ENCODE measurements around the gene NRG4.
"Not testable (repeated sequence)": the region's sequence is repeated elsewhere in the genome, so short reads cannot be mapped to it uniquely, and the experiment has no call there.

NRG4 gene, protein sequence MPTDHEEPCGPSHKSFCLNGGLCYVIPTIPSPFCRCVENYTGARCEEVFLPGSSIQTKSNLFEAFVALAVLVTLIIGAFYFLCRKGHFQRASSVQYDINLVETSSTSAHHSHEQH

DNA sequence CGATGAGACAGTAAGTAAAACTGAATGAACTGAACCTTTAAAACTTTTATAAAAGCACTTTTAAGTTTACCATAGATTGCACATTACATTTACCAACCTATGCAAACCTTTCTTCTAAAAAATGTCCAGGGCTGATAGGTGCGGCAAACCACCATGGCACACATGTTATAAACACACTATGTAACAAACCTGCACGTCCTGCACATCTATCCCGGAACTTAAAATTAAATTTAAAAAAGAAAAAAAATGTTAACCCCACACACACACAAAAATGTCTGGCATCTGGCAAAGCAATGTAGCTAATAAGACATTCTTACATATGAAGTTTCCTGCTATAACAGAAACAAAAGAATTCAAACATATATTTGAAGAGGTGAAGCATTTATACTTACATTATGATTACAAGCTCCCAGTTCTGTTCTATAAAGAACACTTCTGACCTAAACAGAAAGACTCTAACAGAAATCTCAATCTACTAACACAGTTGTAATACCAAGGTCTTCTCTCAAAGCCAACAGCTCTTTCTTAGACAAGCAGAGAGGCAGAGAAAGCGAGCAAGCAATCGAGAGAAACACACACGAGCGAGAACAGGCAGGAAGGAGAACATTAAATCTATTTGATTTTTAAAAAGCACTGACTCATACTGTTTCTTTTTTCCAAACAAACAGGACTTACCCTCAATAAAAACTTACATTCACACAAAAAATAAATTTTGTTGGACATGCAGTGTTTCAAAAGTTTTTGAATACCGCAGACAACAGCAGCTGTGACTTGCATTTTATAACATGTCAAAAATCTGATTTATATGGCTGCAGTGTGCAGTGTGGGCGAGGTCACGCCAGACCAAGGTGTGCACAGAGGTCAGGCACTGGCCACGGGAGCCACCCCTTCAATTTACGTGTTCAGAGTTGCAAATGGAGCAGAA lies at the start of gene NRG4:
TSS of gene NRG4 (minus strand) at position 798 of the 925 bp plus-strand sequence. CDS start 1,194 bp downstream, outside the sequence.
- ATAC-seq: no peak
- DNase-seq: no peak

DNA sequence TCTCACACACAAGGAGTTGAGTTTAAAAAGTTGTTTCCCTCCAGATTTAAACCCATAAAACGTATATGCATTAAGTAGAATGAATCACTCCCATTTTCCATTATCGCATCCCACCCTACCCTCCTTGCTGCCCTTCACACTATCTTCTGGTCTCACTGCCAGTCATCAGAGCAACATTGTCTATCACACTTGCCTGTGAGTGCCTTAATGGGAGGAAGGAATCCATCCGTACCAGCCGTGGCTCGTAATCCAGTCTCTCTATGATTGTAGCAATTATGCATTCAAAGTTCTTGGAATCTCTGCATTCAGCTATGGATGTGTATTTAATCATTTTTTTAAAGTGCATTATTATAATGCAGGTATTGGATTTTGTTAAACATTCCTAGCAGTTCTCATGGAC lies 49.5 kb upstream of the NRG4 start:
- DNase-seq (no peak), ATAC-seq (no peak)

DNA sequence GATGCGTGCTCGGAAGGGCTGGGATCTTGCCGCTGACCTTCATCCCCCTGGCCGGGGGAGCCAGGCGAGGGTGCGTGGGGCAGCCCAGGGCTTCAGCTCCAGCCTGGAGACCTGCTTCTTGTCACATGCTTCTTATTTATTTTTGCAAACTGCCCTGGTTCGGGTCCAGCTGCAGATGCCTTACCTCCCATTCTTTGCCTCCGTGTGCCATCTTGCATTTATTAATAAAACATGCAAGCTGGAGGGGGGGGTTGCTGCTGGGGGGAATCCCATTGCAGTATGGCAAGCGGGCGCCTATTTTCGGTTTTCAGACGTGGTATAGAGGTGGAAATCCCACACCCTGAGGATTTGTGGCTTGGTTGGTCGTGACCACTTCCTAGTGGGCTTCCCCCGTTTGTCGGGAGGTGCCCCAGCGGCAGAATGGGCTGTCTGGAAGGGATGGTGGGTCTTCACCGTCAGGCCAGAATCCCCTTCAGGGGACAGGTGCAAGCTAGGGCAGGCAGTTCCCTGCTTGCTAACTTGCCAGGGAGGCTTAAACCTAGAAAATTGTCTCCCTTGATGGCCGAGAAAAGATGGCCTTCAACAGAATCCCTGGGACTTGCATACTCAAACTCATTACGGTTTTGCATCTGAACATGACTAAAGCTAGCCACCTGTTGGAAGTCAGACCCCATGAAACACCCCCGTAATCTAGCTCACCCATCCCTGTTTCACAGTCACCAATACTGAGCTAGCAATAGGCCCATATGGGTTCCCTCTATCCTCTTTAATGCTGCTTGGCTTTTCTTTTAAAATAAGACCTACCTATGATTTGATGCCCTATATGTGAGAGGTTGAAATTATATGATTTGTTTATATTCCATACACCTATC lies 48.1 kb upstream of the NRG4 start:
- ATAC-seq (peak; percentile 52), DNase-seq (peak; percentile 74)

DNA sequence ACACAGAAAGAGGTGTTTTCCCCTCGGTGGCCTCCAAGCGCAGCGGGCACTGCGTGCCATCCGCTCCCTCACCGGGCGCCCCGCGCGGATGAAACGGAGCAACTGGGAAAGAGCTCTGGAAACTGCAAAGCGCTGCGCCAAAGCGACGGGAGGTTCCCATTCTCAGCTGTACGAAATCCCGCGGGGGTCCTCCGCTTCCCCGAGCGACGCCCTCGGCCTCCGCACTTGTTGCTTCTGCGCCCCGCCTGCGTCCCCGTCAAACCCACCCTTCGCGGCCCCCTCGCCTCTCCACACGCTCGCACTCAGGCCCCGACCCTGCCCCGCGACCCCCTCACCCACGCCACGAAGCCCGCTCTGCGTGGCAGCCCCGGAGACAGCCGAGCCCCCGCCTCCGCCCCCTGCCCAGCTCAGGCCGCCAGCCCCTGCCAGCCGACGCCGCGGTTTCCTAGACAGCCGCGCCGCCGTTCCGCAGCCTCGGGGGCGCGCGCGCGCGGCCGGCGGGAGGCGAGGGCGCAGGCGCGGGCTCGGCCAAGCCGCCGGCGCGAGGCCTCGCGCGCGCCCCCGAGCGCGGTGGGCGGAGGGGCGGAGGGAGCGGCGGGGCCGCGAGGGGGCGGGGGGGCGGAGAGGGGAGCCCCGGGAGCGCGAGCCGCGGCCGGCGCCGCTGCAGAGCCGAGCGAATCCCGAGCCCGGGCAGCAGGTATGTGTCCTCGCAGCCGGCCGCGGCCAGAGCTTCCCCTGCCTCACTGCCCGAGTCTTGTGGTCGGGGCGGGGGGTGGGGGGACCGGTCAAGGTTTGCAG lies 47.3 kb upstream of the NRG4 start, which contains the start of gene TMEM266:
TSS of gene TMEM266 (plus strand) at position 666 of the 798 bp plus-strand sequence. CDS start 74,279 bp downstream, outside the sequence.
- peak; percentile 54 for DNase-seq

DNA sequence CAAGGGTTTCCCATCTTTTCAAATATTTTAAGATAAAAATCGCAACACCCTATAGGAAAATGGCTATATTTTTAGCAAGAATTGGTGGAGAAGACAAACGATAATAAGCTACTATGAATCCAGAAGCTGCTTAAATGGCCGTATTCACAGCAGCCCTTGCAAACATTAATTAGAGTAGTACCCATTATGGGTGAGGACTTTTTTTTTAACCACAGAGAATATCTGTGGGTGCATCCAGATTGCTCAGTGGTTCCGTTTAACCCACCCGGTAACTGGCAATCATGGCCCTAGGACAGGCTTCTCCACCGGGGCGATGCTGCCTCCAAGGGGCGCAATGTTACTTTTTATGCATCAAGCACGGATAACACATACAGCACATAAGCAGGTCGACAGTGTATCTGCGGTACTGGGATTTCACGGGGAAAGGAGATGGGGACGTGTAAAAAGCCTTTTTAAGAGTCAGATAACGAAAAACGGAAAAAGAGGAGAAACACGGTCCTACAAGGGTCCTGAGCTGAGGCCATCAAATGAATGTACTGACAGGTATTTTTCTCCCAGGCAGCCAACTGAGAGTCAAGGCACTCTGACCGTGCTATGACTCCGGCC lies 46.6 kb upstream of the NRG4 start:
- DNase-seq (peak; percentile 53), ATAC-seq (peak; percentile 65)

More for the DNA sequence above, 47.3 kb upstream of the NRG4 start, which contains the start of gene TMEM266:
- peak; percentile 9 for ATAC-seq

DNA sequence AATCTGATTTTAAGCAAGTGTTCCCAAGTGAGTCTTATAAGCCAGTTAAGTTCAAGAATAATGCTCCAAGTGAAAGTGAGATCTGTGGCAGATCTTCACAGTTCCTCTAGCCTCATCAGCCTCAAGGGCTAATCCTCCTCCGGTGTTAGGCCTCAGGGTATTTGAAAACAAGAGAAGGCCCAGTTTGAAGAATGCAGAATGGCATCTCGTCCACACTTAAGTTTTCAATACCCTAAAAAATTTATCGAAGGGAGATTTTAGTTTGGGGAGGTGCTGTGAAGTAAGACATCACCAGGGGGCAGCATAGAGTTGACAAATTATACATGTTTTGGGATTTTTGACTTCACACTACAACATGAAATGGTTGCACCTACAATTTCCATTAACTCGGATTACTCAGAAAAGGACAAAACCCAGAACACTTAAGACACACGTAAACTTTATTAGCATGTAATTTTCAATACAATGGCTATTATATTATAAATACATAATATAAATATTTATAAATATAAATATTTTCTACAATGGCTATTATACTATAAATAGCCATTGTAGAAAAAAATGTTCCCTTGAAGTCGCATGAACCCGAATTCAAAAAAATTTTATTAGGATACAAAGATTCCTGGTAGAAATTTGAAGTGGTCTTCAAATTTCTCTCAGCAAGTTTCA lies 45.2 kb upstream of the NRG4 start:
- DNase-seq (peak; percentile 53), ATAC-seq (no peak)

DNA sequence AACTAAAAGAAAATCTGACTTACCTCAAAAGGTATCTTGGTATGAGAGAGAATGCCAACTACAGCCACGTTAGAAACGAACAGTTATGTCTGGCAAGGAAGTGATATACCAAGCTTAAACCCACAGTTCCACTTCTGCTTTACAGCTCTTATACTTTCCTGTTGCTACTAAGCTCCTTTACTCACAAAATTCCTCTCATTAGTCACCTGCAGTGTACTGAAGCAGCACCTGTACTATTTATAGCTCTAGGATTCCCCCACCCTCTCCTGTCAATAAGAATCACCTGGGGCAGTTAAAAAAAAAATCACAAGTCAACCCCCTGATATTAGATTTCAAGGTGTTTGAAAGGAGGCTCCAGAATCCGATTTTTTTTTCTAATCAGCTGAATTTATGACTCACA lies 44.7 kb upstream of the NRG4 start:
- ATAC-seq (peak; percentile 24), DNase-seq (no peak)

DNA sequence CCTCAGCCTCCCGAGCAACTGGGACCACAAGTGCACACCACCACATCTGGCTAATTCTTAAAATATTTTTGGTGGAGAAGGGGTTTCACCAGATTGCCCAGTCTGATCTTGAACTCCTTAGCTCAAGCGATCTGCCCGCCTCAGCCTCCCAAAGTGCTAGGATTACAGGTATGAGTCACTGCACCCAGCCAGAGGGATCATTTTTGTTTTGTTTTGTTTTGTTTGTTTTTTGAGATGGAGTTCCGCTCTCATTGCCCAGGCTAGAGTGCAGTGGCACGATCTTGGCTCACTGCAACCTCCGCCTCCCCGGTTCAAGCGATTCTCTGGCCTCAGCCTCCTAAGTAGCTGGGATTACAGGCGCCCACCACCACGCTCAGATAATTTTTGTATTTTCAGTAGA lies 42.0 kb upstream of the NRG4 start:
- not testable (repeated sequence) for DNase-seq, ATAC-seq

DNA sequence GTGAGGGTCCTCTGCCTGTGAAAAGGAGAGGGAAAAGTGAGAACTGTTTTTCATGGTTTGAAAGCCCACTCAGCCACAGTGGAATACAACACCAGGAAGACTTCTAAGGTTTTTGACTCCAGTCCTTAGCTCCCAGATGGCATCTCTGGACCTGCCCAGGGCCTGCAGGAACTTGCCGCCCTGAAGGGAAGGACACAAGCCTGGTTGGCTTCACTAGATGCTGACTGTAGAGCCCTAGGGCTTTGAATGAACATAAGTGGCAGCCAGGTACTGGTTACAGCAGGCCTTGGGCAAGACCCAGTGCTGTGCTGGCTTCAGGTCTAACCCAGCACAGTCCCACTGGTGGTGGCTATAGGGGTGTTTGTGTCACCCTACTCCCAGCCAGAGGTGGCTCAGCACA lies 26.3 kb upstream of the NRG4 start:
- ATAC-seq (no peak), DNase-seq (no peak)

DNA sequence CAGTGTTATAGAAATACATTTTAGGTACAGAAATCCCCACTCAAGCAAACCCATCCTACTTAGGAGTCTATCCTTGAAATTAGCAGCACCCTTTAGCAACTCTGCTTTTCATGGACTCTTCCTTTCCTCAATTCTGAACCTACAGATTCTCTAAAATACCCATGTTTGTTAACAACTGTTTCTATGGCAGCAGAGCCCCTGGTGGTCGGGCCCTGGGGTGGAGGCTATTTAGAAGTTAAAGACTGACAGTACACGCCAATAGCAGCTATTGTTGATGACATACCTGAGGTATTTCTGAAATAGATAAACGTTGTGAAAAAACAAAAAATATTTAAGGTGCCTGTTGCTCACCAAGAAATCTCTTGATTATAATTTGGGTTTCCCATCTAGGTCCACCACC lies 23.4 kb upstream of the NRG4 start:
- no peak for DNase-seq
- ATAC-seq: no peak

DNA sequence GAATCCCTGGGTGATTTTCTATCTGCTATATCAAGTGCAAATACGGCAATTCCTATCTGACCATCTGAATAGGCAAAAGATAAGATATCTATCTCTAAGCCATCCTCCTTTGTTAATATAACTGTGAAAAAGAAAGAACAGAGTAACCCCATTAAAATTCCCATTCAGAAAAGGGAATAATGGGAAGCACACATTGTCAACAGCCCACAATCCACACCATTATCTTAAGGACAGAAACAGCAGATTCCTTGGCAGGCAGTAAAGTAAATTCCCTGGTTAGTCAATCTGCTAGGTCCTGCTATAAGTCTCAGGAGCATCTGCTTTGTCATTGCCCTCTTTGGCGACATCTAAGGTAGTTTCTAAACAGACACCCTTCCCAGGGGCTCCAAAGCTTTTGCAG lies 21.9 kb upstream of the NRG4 start:
- ATAC-seq (no peak), DNase-seq (no peak)

DNA sequence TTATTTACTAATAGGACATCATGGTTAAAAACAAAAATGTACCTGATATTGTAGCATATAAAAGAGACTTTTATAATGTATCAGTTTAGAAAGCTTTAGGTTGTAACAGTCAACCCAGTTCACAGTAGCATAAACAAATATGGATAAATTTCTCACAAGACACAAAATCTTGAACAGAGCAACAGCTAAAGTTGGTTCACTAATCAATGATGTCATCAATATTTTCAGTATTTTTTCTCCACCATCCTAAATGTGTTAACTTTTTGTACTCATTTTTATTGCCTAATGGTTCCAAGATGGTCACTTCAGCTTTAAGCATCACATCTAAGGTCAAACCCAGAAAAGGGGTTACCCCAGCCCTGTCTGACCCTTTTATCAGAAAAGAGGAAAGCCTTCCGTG lies 21.2 kb upstream of the NRG4 start:
- no peak for ATAC-seq
- no peak for DNase-seq

DNA sequence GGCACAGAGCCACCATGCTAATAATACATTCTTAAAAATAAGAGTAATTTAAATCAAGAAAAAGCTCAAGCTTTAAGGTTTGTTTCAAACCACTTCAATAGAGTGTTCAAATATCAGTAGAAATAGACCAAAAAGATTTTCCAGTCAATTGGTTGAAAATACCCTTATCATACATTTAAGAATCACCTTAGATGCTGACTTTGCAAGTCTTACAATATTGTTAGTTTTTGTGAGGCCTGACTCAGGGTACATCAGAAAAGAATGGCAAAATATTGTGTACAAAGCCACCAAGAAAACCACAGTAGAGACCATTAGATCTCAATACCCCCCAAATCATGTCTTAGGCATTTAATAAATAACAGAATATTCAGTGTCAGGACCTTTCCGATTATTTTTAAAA lies 19.8 kb upstream of the NRG4 start:
- no peak for ATAC-seq
- no peak for DNase-seq

DNA sequence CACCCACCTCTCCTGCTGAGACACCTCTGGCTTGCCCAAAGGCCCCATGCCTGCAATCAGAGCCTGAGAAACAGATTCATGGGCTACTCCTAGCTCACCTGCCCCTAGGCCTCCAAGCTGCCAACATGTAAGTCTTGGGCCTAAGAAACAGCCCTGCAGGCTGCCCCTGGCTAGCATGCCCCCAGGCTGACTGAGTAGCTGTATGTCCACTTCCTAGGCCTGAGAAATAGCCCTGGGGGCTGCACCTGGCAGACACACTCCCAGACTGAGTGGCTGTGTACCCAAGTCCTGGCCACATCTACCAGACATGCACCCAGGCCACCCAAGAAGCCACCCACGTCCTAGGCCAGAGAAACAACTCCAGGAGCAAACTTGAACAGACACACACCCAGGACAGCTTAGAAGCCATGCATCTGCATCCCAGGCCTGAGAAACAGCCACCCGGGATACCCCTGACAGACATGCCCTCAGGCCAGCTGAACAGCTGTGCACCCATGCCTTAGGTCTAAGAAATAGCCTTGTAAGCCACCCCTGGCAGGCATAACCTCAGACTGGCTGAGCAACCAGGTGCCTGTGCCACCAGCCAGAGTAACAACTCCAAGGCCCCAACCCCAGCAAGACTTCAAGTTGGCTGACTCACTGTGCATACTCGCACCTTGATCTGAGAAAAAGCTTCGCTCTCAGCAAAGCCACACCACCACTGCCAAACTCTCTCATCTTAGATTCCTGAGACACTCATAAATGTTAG lies 12.0 kb upstream of the NRG4 start:
- no peak for ATAC-seq

DNA sequence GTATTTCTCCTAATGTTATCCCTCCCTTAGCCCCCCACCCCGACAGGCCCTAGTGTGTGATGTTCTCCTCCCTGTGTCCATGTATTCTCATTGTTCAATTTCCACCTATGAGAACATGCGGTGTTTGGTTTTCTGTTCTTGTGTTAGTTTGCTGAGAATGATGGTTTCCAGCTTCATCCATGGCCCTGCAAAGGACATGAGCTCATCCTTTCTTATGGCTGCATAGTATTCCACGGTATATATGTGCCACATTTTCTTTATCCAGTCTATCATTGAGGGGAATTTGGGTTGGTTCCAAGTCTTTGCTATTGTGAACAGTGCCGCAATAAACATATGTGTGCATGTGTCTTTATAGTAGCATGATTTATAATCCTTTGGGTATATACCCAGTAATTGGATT lies 1.2 kb upstream of the NRG4 start:
- ATAC-seq, DNase-seq: not testable (repeated sequence)

More for the DNA sequence above, 12.0 kb upstream of the NRG4 start:
- DNase-seq: no peak

DNA sequence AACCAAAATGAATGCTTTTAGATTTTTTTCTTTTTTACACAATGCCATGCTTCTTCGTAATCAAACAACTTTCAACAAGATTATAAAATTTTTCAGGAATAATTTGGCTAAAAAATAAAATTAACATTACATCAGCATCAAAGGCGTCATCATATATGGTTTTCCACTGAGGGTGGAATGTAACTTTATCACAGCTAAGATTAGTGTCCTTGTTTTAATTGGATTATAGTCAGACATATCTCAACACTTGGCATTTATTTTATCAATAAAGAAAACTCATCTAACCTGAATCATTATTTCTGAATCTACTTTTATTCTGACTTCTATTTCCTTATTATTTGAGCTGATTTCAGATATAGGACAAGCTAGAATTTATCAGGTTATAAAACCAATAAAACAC lies 1.6 kb downstream of the NRG4 start:
- ATAC-seq: no peak
- DNase-seq: no peak

DNA sequence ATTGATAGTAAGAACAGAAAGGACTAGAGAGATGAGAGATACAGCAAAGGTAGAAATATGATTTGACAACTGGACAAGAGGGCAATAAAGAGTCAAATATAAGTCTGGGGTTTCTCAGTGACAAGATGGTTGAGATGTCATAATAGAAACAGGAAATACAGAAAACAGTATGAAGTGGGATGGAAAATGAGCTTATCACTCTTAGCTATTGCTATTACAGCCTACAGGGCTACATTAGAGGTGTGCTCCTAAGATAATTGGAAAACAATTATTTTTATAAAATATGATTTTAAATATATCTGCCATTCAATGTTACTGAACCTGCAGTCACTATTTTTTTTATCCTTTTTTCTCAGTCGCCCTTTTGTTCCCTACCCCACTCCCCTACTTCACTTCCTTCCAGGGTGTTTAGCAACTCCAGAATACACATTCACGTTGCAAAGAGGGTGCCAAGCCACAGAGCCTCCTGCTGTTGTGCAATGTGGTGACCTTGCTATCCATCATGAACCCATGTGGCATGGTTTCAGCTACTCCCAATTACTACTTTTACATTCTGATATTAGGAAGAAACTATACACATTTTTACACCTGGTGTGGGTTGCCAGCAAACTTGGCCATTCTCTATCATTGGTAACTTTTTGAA lies 6.0 kb downstream of the NRG4 start:
- DNase-seq (no peak), ATAC-seq (no peak)

DNA sequence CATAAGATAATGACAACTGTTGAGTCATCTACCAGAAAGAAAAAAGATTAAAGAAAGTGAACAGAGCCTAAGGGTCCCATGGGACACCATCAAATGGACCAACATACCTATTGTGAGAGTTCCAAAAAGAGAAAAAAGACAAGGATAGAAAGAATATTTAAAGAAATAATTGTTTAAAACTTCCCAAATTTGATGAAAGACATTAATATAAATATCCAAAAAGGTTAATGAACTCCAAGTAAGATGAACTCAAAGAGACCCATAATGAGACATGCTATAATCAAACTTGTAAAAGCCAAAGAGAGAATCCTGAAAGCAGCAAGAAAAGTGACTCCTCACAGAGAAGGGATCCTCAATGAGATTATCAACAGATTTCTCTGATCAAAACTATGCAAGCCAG lies 8.9 kb downstream of the NRG4 start:
- ATAC-seq (no peak), DNase-seq (no peak)

DNA sequence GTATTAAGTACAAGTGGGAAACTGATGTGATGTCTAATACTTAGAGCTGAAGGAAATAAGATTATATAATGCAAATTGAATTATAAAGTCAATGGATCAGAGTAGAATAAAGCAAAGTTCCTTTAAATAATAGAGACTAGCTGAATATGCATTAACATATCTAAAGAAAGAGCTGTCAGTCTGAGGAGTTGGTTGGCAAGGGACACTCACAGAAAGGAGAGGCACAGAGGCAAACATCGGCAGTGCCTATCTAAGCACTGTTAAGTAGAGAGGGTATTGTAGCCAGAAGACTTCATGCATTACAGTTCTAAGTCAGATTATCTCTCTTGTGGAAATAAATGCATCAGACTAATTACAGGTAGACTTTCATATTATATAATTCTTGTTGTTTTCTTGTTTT lies 16.6 kb downstream of the NRG4 start:
- no peak for DNase-seq
- no peak for ATAC-seq

All from stimulated activated naive CD8-positive, alpha-beta T cell treated with anti-CD3 and anti-CD28 coated beads, Interleukin-15, Interleukin-2, amounts not matched to agents 100 U/mL and 50 U/mL, for 24 hours (primary cell).